Kidney (tissue), 14 donors: Measurements from ENCODE around the gene TMEM132C. TPM values are rescaled to one million over a fixed set of nuclear protein-coding genes. Genes with fewer than 3 reads are reported as not detected.

ENCODE experiments used
- DNase-seq, 5 donors: peaks; one replicate each; pipeline ENCODE4 v3.0.0-alpha.2; 2013 to 2020
- FAIRE-seq: peaks from 2 replicates; lab custom pipeline; 2012; peaks lifted over from hg19 to GRCh38; lab: Jason Lieb, UNC
- H3K27ac ChIP-seq, 2 donors: one replicate each; pipeline ENCODE4 v1.7.0; 2013; ENCODE audit warnings: low read depth in 2 of 2, low read length in 2 of 2, inconsistent platforms in 1 of 2
- H3K27me3 ChIP-seq: one replicate; pipeline ENCODE4 v1.7.1; 2013; ENCODE audit warnings: low read length, inconsistent platforms; ENCODE audit not compliant: control insufficient read depth, insufficient read depth
- H3K36me3 ChIP-seq, 3 donors: one replicate each; pipeline versions ENCODE4 v1.7.0 to v1.7.1; 2013; ENCODE audit warnings: low read length in 3 of 3, control low read depth in 1 of 3, inconsistent platforms in 1 of 3; ENCODE audit not compliant: insufficient read depth in 3 of 3, control insufficient read depth in 2 of 3
- H3K4me1 ChIP-seq, 3 donors: one replicate each; pipeline versions ENCODE4 v1.7.0 to v1.7.1; 2013; ENCODE audit warnings: low read length in 3 of 3, inconsistent platforms in 1 of 3, low read depth in 1 of 3; ENCODE audit not compliant: control insufficient read depth in 2 of 3, insufficient read depth in 2 of 3
- H3K4me3 ChIP-seq, 3 donors: one replicate each; pipeline versions ENCODE4 v1.7.0 to v1.8.1; 2013; ENCODE audit warnings: low read length in 3 of 3, control low read depth in 1 of 3, inconsistent platforms in 1 of 3
- H3K9ac ChIP-seq, 3 donors: one replicate each; pipeline versions ENCODE4 v1.7.0 to v1.7.1; 2013; ENCODE audit warnings: low read length in 3 of 3, control low read depth in 1 of 3, inconsistent platforms in 1 of 3
- H3K9me3 ChIP-seq, 3 donors: one replicate each; pipeline versions ENCODE4 v1.7.0 to v1.7.1; 2013; ENCODE audit warnings: low read length in 3 of 3, control low read depth in 1 of 3, inconsistent platforms in 1 of 3; ENCODE audit not compliant: control insufficient read depth in 2 of 3, insufficient read depth in 1 of 3
- CTCF ChIP-seq: IDR thresholded peaks from 3 replicates; pipeline ENCODE4 v1.5.1; 2012; ENCODE audit warnings: mild to moderate bottlenecking, moderate library complexity, borderline replicate concordance; ENCODE audit not compliant: insufficient read depth; ENCODE audit errors: extremely low read depth
- intact Hi-C: fragments of 100-400 bp; cut with DNase I; formaldehyde crosslinking; loops from one replicate; pipeline ENCODE4 v1.11.1; 2022
- polyA plus RNA-seq: library from polyadenylated mRNA; stranded (reverse); fragments of 350-450 nt; fragmentation: Illumina TruSeq; extraction: RNeasy Lipid Tissue Mini Kit (QIAGEN cat#74804); gene quantifications from one replicate; pipeline ENCODE4 v1.2.3, GENCODE V29; 2014; ENCODE audit warnings: low read depth, low replicate concordance; ENCODE audit not compliant: insufficient read depth
- total RNA-seq: library from RNA; stranded (reverse); fragmentation: NEBNext Ultra II Directional; extraction: Animal tissue kit (Norgen Biotek cat#: 25700); gene quantifications from one replicate; pipeline ENCODE4 v1.2.1, GENCODE V29; 2021
- donor health status: control.
- donor health status: control.
- donor health status: control.
- donor health status: control.
- donor health status: control.
- donor health status: DM: yes; HTN: yes; CAD: no.
- donor health status: Normal renal cell carcinoma (clear cell type).

TMEM132C gene
- total and polyA plus RNA-seq, 2 donors from 2014 or later, result 0.28 to 0.75 TPM

GRCh38 chr12:128606970-128607369, 340.0 kb downstream of the TMEM132C start:
- intact Hi-C loops, result no loop called here
- no peak for FAIRE-seq
- no peak overlapping the region for H3K9ac ChIP-seq

GRCh38 chr12:128607641-128608040, 340.7 kb downstream of the TMEM132C start:
- Histone ChIP-seq H3K36me3 (no peaks in the 10 kb centered on the region), H3K4me1 (no peaks in the 10 kb centered on the region), H3K27me3 (no peaks in the 10 kb centered on the region), H3K27ac (no peak overlapping the region), H3K9ac (no peak overlapping the region), H3K4me3 (no peak overlapping the region), H3K9me3 (peaks cover 0 to 2% (median 0%) of the 10 kb centered on the region in 3 donors)
- FAIRE-seq, result no peak
- intact Hi-C loops, result no loop called here
- TF ChIP-seq CTCF, result no peak
- DNase-seq, result no peak

More at GRCh38 chr12:128606970-128607369, 340.0 kb downstream of the TMEM132C start:
- H3K27me3 ChIP-seq, result no peaks in the 10 kb centered on the region
- no peaks in the 10 kb centered on the region for H3K4me1 ChIP-seq
- no peak for TF ChIP-seq CTCF
- H3K9me3 ChIP-seq, result peaks cover 0 to 2% (median 0%) of the 10 kb centered on the region in 3 donors
- no peak for DNase-seq
- no peak overlapping the region for H3K4me3 ChIP-seq
- H3K27ac ChIP-seq, result no peak overlapping the region
- no peaks in the 10 kb centered on the region for H3K36me3 ChIP-seq

GRCh38 chr12:128609861-128610260, 342.9 kb downstream of the TMEM132C start:
- H3K4me3 ChIP-seq, result no peak overlapping the region
- H3K9ac ChIP-seq, result no peak overlapping the region
- intact Hi-C loops, result no loop called here
- FAIRE-seq, result no peak
- H3K9me3 ChIP-seq, result no peaks in the 10 kb centered on the region
- no peak for TF ChIP-seq CTCF
- H3K27me3 ChIP-seq, result no peaks in the 10 kb centered on the region
- peak in 2 of 5 donors; percentile 21 to 37 for DNase-seq
- no peaks in the 10 kb centered on the region for H3K36me3 ChIP-seq
- H3K27ac ChIP-seq, result no peak overlapping the region
- no peaks in the 10 kb centered on the region for H3K4me1 ChIP-seq

GRCh38 chr12:128611736-128612135, 344.8 kb downstream of the TMEM132C start:
- DNase-seq, result no peak
- FAIRE-seq, result no peak
- intact Hi-C loops, result no loop called here

More at GRCh38 chr12:128611736-128612135, 344.8 kb downstream of the TMEM132C start:
- Histone ChIP-seq H3K36me3 (no peaks in the 10 kb centered on the region), H3K4me1 (no peaks in the 10 kb centered on the region), H3K9ac (no peak overlapping the region), H3K9me3 (no peaks in the 10 kb centered on the region), H3K4me3 (no peak overlapping the region), H3K27me3 (no peaks in the 10 kb centered on the region), H3K27ac (no peak overlapping the region)
- no peak for TF ChIP-seq CTCF
